Limb (tissue), 2 donors: Measurements from ENCODE around the gene STEAP3.
"Not testable (repeated sequence)": the region's sequence is repeated elsewhere in the genome, so short reads cannot be mapped to it uniquely, and the experiment has no call there.

Experiments
- DNase-seq, 2 donors: peaks; one replicate each; pipeline ENCODE4 v3.0.0-alpha.2; 2016; ENCODE audit errors: extremely low spot score in 2 of 2

Gene STEAP3

DNA sequence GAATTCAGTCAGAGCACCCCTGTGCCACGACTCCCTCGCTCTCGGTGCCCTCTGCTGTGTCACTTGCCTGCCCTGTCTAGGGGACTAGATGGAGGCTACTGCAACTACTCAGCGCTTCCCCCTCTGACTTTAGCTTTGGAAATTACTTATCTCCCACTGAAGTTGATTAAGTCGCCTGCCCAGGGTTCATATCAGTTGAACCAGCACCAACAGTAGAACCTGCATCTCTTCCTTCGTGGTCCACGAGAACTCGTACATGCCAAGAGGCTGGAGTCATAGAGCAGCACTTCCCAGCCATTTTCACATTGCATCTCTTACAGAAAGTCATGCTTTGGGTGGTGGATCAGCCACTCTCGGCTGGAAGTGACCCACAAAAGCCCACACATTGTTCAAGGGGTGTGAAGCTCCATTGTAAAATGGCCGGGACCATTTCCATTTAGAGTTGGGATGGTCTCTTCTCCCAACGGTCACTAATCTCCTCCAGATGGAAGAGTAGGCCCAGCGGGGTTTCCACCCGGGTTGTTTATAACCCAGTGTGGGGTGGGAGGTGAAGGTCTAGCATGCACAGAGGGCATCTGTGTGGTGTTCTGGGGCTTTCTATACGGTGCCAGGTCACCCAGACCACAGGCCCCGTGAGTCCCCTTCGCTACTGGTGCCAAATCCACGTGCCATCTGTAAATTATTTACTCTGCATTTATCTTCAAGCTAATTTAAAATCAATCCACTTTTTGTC is 38.0 kb downstream of the STEAP3 start:
- no peak for DNase-seq

DNA sequence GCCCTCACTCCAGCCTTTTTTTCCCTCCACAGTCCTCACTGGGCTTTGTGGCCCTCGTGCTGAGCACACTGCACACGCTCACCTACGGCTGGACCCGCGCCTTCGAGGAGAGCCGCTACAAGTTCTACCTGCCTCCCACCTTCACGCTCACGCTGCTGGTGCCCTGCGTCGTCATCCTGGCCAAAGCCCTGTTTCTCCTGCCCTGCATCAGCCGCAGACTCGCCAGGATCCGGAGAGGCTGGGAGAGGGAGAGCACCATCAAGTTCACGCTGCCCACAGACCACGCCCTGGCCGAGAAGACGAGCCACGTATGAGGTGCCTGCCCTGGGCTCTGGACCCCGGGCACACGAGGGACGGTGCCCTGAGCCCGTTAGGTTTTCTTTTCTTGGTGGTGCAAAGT is 39.4 kb downstream of the STEAP3 start:
- no peak for DNase-seq

DNA sequence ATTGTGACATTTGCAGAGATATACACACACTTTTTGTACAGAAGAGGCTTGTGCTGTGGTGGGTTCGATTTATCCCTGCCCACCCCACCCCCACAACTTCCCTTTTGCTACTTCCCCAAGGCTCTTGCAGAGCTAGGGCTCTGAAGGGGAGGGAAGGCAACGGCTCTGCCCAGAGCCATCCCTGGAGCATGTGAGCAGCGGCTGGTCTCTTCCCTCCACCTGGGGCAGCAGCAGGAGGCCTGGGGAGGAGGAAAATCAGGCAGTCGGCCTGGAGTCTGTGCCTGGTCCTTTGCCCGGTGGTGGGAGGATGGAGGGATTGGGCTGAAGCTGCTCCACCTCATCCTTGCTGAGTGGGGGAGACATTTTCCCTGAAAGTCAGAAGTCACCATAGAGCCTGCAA is 40.0 kb downstream of the STEAP3 start:
- no peak for DNase-seq

DNA sequence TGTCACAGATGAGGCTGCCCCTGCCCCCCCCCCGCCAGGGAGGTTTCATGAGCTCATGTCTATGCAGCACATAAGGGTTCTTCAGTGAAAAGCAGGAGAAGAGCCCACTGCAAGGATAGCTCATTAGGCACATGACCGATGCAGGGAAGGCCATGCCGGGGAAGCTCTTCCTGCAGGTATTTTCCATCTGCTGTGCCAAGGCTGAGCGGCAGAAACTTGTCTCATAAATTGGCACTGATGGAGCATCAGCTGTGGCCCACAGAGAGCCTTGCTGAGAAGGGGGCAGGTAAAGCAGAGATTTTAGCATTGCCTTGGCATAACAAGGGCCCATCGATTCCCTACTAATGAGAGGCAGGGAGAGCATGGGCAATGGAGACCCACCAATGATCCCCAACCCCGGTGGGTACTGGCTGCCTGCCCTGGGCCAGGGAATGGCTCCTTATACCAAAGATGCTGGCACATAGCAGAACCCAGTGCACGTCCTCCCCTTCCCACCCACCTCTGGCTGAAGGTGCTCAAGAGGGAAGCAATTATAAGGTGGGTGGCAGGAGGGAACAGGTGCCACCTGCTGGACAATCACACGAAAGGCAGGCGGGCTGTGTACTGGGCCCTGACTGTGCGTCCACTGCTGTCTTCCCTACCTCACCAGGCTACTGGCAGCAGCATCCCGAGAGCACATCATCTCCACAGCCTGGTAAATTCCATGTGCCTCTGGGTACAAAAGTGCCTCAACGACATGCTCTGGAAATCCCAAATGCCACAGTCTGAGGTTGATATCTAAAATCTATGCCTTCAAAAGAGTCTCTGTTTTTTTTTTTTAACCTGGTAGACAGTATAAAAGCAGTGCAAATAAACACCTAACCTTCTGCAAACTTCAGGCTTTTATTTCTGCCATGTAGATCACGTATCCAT is 41.4 kb downstream of the STEAP3 start:
- DNase-seq: no peak

DNA sequence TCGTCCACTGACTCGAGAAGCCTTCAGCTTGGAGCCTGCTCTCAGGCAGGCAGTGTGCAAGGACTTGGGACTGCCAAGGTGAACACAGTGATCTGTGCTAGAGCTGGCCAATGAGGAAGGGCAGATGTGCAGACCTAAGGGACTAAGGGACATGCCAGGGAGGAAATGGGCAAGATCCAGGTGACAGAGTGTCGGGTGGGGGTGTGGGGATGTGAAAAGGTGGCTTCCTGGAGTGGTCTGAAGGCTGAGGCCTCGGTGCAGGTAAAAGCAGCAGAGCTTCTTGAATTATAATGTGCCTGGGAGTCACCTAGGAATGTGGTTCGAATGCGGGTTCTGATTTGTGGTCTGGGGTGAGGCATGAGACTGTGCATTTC is 42.0 kb downstream of the STEAP3 start:
- no peak for DNase-seq

DNA sequence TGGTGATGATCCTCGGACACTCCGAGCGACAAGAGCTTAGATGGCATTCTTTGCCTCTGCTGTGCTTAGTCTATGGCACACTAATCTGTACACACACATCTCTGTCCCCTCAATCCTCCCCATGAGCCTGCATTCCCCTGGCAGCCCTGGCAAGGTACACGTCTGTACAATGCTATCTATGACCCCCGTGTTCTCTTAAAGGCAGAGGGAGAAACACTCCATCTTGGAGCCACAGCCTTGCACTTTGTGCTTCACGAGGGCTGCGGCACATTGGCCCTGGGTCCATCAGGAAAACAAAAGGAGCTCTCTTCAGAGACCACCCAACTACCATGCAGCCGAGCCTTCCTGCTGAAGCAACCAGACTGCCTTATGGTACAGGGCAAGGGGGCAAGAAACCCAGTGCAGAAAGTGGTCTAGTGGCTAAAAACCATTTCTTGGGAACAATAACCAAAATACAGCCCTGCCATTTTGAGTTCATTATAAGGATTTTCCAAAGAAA is 42.5 kb downstream of the STEAP3 start:
- DNase-seq: no peak

DNA sequence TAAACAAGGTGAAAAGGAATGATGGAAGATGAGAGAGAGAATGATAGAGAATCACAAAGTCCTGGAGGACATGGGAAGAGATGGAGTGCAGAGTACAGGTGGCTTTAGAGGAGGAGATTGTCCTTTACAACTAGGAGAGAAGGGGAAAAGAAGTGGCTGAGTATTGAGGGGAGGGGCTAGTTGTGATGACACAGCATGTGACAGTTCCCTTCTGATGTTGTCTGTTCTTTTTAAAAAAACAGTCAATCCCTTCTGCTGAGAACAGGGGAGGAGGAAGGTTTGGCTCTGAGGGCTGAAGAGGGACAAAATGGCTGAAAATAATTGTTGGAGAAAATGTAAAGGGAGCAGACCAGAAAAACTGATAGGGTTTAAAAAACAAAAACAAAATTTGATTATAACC is 44.0 kb downstream of the STEAP3 start:
- no peak for DNase-seq

DNA sequence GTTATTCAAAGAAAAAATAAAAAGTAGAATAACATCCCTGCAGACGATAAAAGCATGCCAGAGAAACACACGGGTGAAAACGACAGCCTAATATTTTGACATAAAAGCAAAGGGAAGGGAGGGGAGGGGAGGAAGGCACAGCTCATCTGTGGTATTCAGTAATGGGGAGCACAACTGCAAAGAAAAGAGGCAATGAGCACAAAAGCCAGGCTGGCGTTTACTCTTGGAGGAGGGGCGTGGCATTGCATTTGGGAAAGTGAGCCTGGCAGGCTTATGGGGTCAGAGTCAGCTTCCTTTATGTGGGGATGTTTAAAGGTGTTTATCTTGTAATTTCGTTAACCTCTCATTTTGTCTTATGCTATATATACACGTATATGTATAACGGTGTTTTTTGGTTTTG is 53.2 kb downstream of the STEAP3 start:
- no peak for DNase-seq

DNA sequence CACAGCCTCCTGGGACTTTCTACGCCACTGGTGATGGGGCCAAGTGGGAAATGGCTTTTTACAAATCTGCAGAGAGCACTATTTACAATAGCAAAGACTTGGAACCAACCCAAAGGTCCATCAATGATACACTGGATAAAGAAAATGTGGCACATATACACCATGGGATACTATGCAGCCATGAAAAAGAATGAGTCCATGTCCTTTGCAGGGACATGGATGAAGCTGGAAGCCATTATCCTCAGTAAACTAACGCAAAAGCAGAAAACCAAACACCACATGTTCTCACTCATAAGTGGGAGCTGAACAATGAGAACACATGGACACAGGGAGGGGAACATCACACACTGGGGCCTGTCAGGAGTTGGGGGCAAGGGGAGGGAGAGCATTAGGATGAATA is 54.8 kb downstream of the STEAP3 start:
- not testable (repeated sequence) for DNase-seq

DNA sequence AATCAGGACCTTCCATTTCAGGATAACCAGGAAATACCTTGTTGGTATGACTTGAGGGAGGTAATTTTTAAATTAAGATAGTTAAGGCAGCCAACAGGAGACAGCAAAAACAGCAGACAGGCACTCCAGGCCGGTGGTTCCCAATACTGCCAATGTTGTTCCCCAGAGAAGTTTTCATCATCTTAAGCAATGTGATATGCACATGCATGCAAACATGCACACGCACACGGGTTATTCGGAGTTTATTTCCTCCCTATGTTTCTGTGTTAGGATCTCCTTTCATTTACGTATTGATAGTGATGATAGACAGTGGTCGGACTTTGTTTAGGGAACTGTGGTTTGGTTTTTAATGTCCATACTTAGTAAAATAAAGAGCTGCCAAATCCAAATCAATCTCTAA is 55.3 kb downstream of the STEAP3 start:
- no peak for DNase-seq

DNA sequence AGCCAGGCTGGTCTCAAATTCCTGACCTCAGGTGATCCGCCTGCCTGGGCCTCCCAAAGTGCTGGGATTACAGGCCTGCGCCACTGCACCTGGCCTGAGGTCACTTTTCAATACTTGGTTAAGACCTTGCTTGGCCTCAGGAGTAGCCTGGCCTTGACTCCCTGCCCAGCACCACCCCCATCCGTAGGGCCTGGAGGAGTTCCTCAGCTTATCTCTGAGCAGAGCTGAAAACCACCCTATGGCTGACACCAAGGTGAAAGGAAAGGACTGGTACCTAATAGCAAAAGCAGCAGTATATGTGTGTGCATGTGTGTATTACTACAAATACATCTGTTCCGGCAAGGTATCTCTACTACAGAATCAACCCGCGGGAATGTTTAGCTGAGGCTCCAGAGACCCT is 56.0 kb downstream of the STEAP3 start:
- DNase-seq: no peak

DNA sequence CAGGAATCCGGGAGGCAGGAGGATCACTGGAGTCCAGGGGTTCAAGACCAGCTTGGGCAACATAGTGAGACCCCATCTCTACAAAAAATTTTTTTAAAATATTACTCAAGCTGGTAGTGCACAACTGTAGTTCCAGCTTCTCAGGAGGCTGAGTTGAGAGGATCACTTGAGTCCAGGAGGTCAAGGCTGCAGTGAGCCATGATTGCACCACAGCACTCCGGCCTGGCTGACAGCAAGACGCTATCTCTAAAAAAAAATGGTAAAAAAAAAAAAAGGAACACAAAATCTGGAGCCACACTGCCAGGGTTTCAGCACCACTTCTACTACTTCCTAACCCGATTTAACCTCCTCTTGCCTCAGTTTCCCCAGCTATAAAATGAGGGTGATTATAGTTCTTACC is 57.0 kb downstream of the STEAP3 start:
- no peak for DNase-seq

DNA sequence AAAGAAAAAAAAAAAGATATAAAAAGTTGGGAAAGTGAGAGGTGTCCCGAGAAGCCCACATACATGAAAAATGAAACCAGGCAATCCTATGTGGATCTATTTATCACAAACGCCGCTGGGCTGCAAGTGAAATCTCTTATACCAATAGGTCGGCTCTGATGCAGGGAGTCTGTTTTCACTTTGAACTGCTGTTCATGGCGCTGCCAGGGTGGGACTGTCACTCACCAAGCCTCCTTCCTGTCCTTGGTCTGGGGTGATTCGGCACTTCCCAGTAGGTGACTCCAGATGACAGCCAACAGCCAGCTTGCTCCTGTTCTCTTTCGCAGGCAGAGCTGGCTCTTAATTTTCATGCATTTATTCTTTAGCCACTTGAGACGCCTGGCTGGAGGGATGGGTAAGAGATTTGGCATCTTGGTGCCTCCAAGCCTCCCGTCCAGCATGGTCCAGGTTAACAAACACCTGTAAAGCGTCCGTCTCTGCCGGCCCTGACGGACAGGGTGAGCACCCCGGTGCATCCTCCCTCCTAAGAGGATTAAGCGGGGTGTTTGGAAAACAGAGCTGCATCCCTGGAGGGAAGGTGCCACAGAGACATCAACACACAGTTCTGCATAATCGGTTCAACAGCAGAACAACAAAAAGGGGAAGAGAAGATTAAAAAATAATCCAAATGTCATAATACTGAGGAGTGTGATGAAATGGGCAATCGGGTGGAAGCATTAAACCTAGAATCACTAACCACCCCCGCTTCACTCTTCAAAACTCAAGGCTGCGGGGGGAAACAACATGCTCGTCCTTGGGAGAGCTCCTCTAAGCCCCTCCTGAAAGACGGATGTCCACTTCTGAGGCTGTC is 58.7 kb downstream of the STEAP3 start:
- no peak for DNase-seq

DNA sequence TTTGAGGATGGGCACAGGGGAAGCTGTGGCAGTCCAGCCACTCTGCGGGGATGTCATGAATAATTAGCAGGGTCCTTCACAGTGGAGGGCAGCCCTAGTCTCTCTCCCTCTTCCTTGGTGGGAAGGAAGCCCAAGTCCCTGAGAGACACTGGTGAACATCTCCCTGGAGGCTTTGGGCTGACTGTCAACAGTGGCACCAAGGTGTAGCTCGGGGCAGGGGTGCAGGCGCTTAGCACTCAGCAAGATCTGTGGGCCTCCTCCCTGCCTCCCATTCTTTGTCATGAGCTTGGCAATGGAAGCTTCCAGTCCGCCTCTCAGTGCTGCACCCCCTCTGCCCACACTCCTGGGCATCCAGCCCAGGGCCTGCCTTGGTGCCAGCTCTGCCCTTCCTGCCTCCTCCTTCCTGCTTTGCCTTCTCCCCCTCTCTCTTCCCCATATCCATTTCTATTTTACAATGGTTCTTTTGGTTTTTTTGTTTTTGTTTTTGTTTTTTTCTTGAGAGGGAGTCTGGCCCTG is 59.4 kb downstream of the STEAP3 start:
- DNase-seq: no peak

DNA sequence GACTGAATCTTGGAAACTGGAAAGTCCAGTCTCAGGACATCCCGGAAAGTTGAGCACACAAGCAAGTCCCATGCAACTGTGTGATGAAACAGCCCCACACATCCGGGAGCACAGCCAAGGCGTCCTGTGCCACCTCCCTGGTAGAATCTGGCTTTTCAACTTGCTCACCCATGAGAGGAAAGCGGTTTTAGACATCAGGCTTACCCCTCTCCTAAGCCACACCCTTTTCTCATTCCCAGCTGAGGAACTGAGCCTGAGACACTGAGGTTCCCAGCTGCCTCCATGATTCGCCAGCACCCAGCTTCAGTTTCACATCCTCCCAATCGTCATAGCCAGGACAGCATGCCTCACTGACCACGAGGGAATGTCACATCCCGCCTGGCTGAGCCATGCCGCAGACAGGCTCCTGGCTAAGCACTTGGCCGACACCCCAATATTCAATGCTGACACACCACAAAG is 60.3 kb downstream of the STEAP3 start:
- no peak for DNase-seq

DNA sequence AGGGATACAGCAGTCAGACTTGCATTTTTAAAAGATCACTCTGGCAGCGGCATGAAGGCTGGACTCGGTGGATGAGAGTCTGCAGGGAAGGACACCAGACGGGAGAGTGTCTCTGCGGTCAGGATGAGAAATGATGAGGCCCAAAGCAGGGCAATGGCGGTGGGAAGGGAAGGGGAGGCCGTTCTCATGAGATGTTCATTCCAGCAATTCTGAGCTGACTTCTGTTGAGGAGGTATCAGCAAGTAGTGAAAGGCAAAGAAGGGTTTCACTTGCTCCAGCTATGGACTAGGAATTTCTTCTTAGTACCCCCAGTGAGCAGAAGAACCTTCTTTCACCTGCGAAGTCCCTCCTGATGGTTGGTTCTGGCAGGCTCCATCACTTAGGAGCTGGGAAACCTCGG is 63.0 kb downstream of the STEAP3 start:
- no peak for DNase-seq

DNA sequence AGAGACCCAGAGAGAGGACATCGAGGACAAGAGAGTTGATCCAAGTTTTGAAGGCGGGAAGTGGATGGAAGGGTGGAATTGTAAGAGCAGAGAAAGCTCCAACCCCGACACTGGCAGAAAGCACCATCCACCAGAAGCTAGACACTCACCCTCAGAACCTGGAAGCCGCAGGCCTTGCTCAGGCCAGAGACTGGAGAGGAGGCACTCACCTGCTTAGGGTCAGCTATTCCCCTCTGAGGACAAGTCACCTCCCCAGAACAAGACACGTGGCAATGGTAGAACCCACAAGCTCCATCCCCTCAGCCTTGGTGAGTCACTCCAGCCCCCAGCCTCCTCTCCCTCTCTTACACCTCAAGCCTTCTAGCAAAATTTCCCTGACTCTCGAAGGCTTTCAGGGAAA is 64.9 kb downstream of the STEAP3 start:
- no peak for DNase-seq

DNA sequence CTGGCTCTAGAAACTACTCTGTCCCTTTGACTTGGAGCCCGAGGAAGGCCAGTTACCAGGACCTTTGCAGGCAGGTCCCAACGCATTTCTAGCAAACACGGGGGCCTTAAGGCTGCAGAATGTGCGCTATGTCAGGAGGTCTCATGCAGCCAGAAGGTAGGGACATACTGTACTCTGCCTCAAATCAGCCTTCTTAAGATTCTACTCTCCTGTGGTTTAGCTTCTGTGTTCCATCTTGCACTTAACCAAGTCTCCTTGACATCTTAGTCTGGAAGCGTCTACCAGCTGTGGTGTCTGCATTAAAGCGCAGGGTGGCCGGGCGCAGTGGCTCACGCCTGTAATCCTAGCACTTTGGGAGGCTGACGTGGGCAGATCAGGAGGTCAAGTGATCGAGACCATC is 65.5 kb downstream of the STEAP3 start:
- no peak for DNase-seq

DNA sequence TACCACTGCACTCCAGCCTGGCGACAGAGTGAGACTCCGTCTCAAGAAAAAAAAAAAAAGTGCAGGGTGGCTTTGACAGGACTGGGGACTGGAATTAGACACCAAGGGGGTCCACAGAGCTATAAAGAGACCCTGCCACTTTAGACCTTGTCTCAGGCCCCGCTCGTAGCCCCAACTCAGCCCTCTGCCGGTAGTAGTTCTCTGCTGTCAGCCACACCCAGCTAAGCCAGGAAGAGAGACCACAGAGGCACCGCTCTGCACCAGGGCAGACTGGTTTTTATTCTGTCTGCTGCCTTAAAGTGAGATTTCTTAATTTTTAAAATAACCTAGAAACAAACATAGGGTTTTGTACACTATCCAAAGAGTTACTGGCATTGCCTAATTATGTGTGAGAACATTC is 66.0 kb downstream of the STEAP3 start:
- DNase-seq: no peak

DNA sequence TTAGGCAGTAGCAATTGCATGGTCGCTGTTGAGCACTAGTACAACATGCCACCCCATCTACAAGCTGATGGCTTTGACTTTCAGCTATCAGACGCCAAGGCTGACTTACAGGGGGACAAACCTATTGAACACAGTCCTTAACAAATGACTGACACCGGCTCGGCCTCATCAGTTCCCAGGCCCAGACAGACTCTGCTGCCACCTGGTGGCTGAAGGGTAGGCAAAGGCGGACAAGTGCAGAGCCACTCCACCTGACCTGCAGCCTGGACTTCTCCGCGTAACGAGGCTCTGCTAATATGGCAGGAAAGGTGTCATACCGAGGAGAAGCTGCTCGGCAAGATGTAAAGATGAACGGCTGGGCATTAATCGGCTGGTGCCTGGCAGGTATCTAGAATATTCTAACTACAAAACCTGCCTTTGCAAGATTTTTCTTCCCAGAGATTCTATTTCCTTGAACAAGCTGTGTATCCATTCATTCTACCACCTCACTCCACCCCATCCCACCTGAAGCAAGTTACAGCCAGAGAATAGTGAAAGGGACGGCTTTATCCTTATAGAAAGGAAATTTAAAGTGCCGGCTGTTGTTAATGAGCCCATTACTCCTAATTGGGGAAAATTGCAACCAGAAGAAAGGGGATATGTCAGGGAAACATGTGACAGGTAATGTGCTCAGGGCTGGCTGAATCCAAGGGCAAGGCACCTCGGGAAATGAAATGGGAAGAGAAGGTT is 67.4 kb downstream of the STEAP3 start:
- peak in 1 of 2 donors; percentile 84 for DNase-seq
